ENCODE measurements around the gene TM6SF1.

- TF ChIP-seq BHLHE40 (IDR thresholded peaks at IDR 0.05; ENCODE audit: low read depth, low read length) (no peak), MXI1 (IDR thresholded peaks at IDR 0.05; ENCODE audit: borderline replicate concordance, low read depth, low read length) (no peak)
Measured at GRCh38 chr15:83100097-83100646, 7.3 kb upstream of the TM6SF1 start.
